22Rv1 (cell line): ENCODE results near the gene LOXL1.

Experiments used
- H3K27ac ChIP-seq: fragments of 450-650 bp; 2 replicates; pipeline ENCODE4 v1.5.1; 2017
- CTCF ChIP-seq: fragments of 450-650 bp; IDR thresholded peaks from 2 replicates; pipeline ENCODE4 v1.5.1; 2017; ENCODE audit warnings: mild to moderate bottlenecking
- ZFX ChIP-seq: fragments of 450-650 bp; IDR thresholded peaks from 2 replicates; pipeline ENCODE4 v1.6.1; 2017; ENCODE audit warnings: antibody characterized with exemption, borderline replicate concordance

Gene LOXL1

GRCh38 chr15:73948982-73949381 lies 22.7 kb downstream of the LOXL1 start:
- TF ChIP-seq CTCF = no peak
- TF ChIP-seq ZFX = no peak
- no peak overlapping the region for H3K27ac ChIP-seq

GRCh38 chr15:73949496-73949895 lies 23.2 kb downstream of the LOXL1 start:
- TF ChIP-seq CTCF = no peak
- TF ChIP-seq ZFX = no peak

GRCh38 chr15:73950479-73950830 lies 24.2 kb downstream of the LOXL1 start:
- no peak overlapping the region for H3K27ac ChIP-seq
- TF ChIP-seq ZFX = no peak
- TF ChIP-seq CTCF = no peak

More at GRCh38 chr15:73949496-73949895, 23.2 kb downstream of the LOXL1 start:
- H3K27ac ChIP-seq = no peak overlapping the region

GRCh38 chr15:73950831-73951561 lies 24.7 kb downstream of the LOXL1 start:
- no peak for TF ChIP-seq ZFX
- TF ChIP-seq CTCF = peak; percentile 37; the same call in 1 of the 2 replicates
- H3K27ac ChIP-seq = no peak overlapping the region

- no peak overlapping the region for H3K27ac ChIP-seq
- TF ChIP-seq ZFX (no peak), CTCF (no peak)
These were observed 25.3 kb downstream of the LOXL1 start for GRCh38 chr15:73951601-73952000.

- TF ChIP-seq ZFX (no peak), CTCF (no peak)
- H3K27ac ChIP-seq = no peak overlapping the region
These were observed 26.1 kb downstream of the LOXL1 start for GRCh38 chr15:73952171-73952912.

GRCh38 chr15:73952913-73953750 lies 26.9 kb downstream of the LOXL1 start:
- TF ChIP-seq ZFX = no peak
- no peak for TF ChIP-seq CTCF
- H3K27ac ChIP-seq = no peak overlapping the region
